Neuron (in vitro differentiated cells): ENCODE measurements around the gene CACNG4.
"Not testable (repeated sequence)": the region's sequence is repeated elsewhere in the genome, so short reads cannot be mapped to it uniquely, and the experiment has no call there.

Source experiments
- H2AFZ ChIP-seq: one replicate; pipeline ENCODE4 v1.6.1; 2013; ENCODE audit warnings: low read depth, mild to moderate bottlenecking, inconsistent platforms, low read length, moderate library complexity
- H3K27me3 ChIP-seq: one replicate; pipeline ENCODE4 v1.6.1; 2013; ENCODE audit warnings: low read length; ENCODE audit not compliant: insufficient read depth
- H3K36me3 ChIP-seq: one replicate; pipeline ENCODE4 v1.6.1; 2013; ENCODE audit warnings: low read length; ENCODE audit not compliant: insufficient read depth
- H3K4me1 ChIP-seq: one replicate; pipeline ENCODE4 v1.6.1; 2013; ENCODE audit warnings: low read length; ENCODE audit not compliant: insufficient read depth
- H3K4me3 ChIP-seq: 2 replicates; pipeline ENCODE4 v1.5.1; 2013; ENCODE audit warnings: mild to moderate bottlenecking, low read length, moderate library complexity
- H3K9me3 ChIP-seq: one replicate; pipeline ENCODE4 v1.6.1; 2013; ENCODE audit warnings: low read length

The CACNG4 gene

DNA sequence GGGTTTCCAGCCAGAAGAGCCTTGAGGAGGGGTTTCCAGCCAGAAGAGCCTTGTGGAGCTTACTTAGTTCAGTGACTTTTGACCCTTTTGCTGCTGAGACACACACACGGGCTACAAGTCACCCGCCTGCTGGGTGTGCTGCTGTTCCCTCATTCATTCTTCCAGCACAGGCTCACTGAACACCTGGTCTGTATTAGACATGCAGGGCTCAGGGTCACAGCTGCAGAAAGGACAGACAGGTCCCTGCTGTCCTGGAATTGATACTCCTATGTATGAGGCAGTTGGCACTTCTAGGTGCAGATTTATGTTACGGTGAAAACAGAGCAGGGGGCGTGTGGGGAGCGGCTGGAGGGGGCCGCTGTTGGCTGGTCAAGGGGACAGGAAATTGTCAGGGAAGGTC lies 6.8 kb downstream of the CACNG4 start:
- H3K27me3 ChIP-seq, result no peaks in the 10 kb centered on the region
- no peak overlapping the region for H2AFZ ChIP-seq
- peaks cover 11% of the 10 kb centered on the region for H3K4me1 ChIP-seq
- H3K4me3 ChIP-seq, result no peak overlapping the region
- H3K36me3 ChIP-seq, result peaks cover 49% of the 10 kb centered on the region
- peaks cover 2% of the 10 kb centered on the region for H3K9me3 ChIP-seq

GRCh38 chr17:66971730-66972441 lies 7.4 kb downstream of the CACNG4 start:
- Histone ChIP-seq H2AFZ (no peak overlapping the region), H3K4me3 (no peak overlapping the region), H3K27me3 (no peaks in the 10 kb centered on the region), H3K36me3 (peaks cover 51% of the 10 kb centered on the region), H3K4me1 (peaks cover 5% of the 10 kb centered on the region), H3K9me3 (peaks cover 2% of the 10 kb centered on the region)

DNA sequence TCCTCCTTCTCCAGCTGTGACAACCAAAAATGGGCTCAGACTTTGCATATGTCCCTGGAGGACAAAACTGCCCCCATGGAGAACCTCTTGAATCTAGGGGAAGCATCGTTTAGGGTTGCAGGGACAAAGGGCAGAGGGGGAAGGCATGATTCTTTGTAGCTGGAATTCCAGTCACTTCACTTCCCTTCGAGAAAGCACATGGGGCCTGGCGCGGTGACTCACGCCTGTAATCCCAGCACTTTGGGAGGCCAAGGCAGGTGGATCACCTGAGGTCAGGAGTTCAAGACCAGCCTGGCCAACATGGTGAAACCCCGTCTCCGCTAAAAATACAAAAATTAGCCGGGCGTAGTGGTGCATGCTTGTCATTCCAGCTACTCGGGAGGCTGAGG lies 7.9 kb downstream of the CACNG4 start:
- peaks cover 47% of the 10 kb centered on the region for H3K36me3 ChIP-seq
- H3K4me1 ChIP-seq, H3K4me3 ChIP-seq, H2AFZ ChIP-seq, H3K9me3 ChIP-seq, H3K27me3 ChIP-seq: not testable (repeated sequence)

GRCh38 chr17:66975188-66975587 lies 10.7 kb downstream of the CACNG4 start:
- H2AFZ ChIP-seq, result no peak overlapping the region
- H3K27me3 ChIP-seq, result no peaks in the 10 kb centered on the region
- peaks cover 35% of the 10 kb centered on the region for H3K36me3 ChIP-seq
- H3K9me3 ChIP-seq, result peaks cover 4% of the 10 kb centered on the region
- no peak overlapping the region for H3K4me3 ChIP-seq
- H3K4me1 ChIP-seq, result peaks cover 2% of the 10 kb centered on the region

GRCh38 chr17:66975614-66976378 lies 11.3 kb downstream of the CACNG4 start:
- Histone ChIP-seq H3K4me3 (no peak overlapping the region), H3K9me3 (peaks cover 4% of the 10 kb centered on the region), H3K27me3 (no peaks in the 10 kb centered on the region), H2AFZ (no peak overlapping the region), H3K4me1 (peaks cover 6% of the 10 kb centered on the region), H3K36me3 (peaks cover 31% of the 10 kb centered on the region)

- Histone ChIP-seq H3K27me3 (no peaks in the 10 kb centered on the region), H3K9me3 (peaks cover 4% of the 10 kb centered on the region), H3K4me1 (peaks cover 11% of the 10 kb centered on the region), H3K36me3 (peaks cover 25% of the 10 kb centered on the region), H2AFZ (no peak overlapping the region), H3K4me3 (no peak overlapping the region)
Measured at GRCh38 chr17:66976379-66976663, 11.8 kb downstream of the CACNG4 start.

GRCh38 chr17:66976781-66977201 lies 12.3 kb downstream of the CACNG4 start:
- Histone ChIP-seq H3K27me3 (no peaks in the 10 kb centered on the region), H3K9me3 (peaks cover 4% of the 10 kb centered on the region), H3K36me3 (peaks cover 21% of the 10 kb centered on the region), H2AFZ (no peak overlapping the region), H3K4me1 (peaks cover 13% of the 10 kb centered on the region), H3K4me3 (no peak overlapping the region)

- Histone ChIP-seq H2AFZ (no peak overlapping the region), H3K36me3 (peaks cover 10% of the 10 kb centered on the region), H3K9me3 (peaks cover 2% of the 10 kb centered on the region), H3K4me1 (peaks cover 13% of the 10 kb centered on the region), H3K4me3 (no peak overlapping the region), H3K27me3 (no peaks in the 10 kb centered on the region)
Measured at GRCh38 chr17:66978514-66979061, 14.1 kb downstream of the CACNG4 start.

GRCh38 chr17:66980896-66981295 lies 16.4 kb downstream of the CACNG4 start:
- no peak overlapping the region for H3K4me3 ChIP-seq
- no peaks in the 10 kb centered on the region for H3K27me3 ChIP-seq
- H3K4me1 ChIP-seq, result peaks cover 13% of the 10 kb centered on the region
- H3K36me3 ChIP-seq, result peaks cover 16% of the 10 kb centered on the region
- no peak overlapping the region for H2AFZ ChIP-seq
- H3K9me3 ChIP-seq, result peaks cover 2% of the 10 kb centered on the region

DNA sequence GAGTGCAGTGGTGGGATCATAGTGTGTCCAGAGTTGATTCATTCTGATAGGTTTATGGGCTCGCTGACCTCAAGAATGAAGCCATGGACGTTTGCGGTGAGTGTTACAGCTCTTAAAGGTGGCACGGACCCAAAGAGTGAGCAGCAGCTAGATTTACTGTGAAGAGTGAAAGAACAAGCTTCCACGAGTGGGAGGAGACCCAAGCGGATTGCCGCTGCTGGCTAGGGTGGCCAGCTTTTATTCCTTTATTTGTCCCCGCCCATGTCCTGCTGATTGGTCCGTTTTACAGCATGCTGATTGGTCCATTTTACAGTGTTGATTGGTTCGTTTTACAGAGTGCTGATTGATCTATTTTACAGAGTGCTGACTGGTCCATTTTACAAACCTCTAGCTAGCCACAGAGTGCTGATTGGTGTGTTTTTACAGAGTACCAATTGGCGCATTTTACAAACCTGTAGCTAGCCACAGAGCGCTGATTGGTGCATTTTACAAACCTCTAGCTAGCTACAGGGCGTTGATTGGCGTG lies 17.5 kb downstream of the CACNG4 start:
- Histone ChIP-seq H3K9me3 (peaks cover 6% of the 10 kb centered on the region), H3K36me3 (peaks cover 22% of the 10 kb centered on the region), H2AFZ (no peak overlapping the region), H3K27me3 (no peaks in the 10 kb centered on the region), H3K4me3 (no peak overlapping the region), H3K4me1 (peaks cover 13% of the 10 kb centered on the region)

- Histone ChIP-seq H3K4me1 (peaks cover 13% of the 10 kb centered on the region), H3K27me3 (no peaks in the 10 kb centered on the region)
Measured at GRCh38 chr17:66983414-66984021, 19.0 kb downstream of the CACNG4 start.

GRCh38 chr17:66984730-66985129 lies 20.2 kb downstream of the CACNG4 start:
- Histone ChIP-seq H2AFZ (no peak overlapping the region), H3K27me3 (no peaks in the 10 kb centered on the region), H3K9me3 (peaks cover 4% of the 10 kb centered on the region), H3K4me3 (no peak overlapping the region), H3K4me1 (peaks cover 13% of the 10 kb centered on the region), H3K36me3 (peaks cover 37% of the 10 kb centered on the region)

More at GRCh38 chr17:66983414-66984021, 19.0 kb downstream of the CACNG4 start:
- Histone ChIP-seq H3K4me3 (no peak overlapping the region), H3K36me3 (peaks cover 31% of the 10 kb centered on the region), H2AFZ (no peak overlapping the region), H3K9me3 (peaks cover 4% of the 10 kb centered on the region)
